Peyer's patch (tissue), 4 donors: ENCODE measurements around the gene USF2. TPM values are rescaled to one million over a fixed set of nuclear protein-coding genes. Genes with fewer than 3 reads are reported as not detected.

ENCODE experiments used
- DNase-seq, 3 donors: peaks; one replicate each; pipeline ENCODE4 v3.0.0-alpha.2; 2017 to 2019
- H3K27ac ChIP-seq, 4 donors: fragments of 200-600 bp; sonication (generic); one replicate each; pipeline ENCODE4 v1.5.1; 2016 to 2019
- H3K27me3 ChIP-seq, 2 donors: fragments of 200-600 bp; sonication (generic); one replicate each; pipeline ENCODE4 v1.5.1; 2019
- H3K36me3 ChIP-seq, 3 donors: fragments of 200-600 bp; sonication (generic); one replicate each; pipeline ENCODE4 v1.5.1; 2016 to 2019
- H3K4me1 ChIP-seq, 4 donors: fragments of 200-600 bp; sonication (generic); one replicate each; pipeline ENCODE4 v1.5.1; 2016 to 2019
- H3K4me3 ChIP-seq, 4 donors: fragments of 200-600 bp; sonication (generic); 1 replicate in 3 of 4; 2 replicates in 1 of 4; pipeline ENCODE4 v1.5.1; 2016 to 2019; ENCODE audit warnings: mild to moderate bottlenecking in 1 of 4
- H3K9me3 ChIP-seq, 4 donors: fragments of 200-600 bp; sonication (generic); one replicate each; pipeline ENCODE4 v1.5.1; 2016 to 2019; ENCODE audit warnings: mild to moderate bottlenecking in 1 of 4
- POLR2A ChIP-seq, 2 donors: fragments of 450-650 bp; IDR thresholded peaks; one replicate each; pipeline ENCODE4 v1.5.1; 2017; ENCODE audit warnings: antibody characterized with exemption in 2 of 2, mild to moderate bottlenecking in 2 of 2, moderate library complexity in 2 of 2
- total RNA-seq, 4 donors: library from RNA; depleted of rRNA; stranded (reverse); fragments of >200 nt; gene quantifications; one replicate each; pipeline ENCODE4 v1.1.0, GENCODE V29; 2016
- TF ChIP-seq, protein P1 (sequence below), 6 experiments: fragments of 450-650 bp in 4 of 6; fragments of 200-600 bp in 2 of 6; sonication (generic) in 1 of 6; IDR thresholded peaks; one replicate each; pipeline ENCODE4 v1.5.1; 2017 to 2019; ENCODE audit warnings: antibody characterized with exemption in 6 of 6, mild to moderate bottlenecking in 3 of 6, moderate library complexity in 1 of 6

The USF2 gene
- total RNA-seq, 4 donors from 2014 or later, result 112 to 201 (median 142) TPM

DNA sequence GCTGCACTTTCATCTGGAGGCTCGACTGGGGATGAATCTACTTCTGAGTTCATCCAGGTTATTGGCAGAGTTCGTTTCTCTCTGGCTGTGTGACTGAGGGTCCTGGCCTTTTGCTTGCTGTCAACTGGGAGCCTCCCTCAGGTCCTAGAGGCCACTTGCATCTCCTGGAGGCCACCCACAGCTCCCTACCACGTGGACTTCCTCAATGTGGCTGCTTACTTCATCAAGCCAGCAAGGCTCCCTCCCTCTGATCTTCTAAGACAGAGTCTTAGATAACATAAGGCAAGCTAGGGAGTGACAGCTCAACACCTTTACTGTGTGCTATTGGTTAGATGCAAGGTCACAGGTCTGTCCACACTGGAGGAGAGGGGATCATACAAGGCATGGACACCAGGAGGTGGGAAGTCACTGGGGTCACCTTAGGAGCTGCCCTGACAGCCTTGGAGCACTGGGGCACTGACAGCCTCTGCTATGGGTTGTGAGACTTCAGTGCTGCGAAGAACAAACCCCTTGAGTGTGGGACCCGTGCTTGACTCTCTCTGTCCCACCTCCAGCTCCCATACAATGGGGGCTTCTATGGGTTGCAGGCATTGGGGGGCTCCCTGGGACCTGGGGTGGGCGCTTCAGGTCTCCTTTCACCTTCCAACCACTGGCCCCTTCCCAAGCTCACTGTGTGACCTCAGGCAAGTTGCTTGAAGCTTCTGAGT, 45.5 kb upstream of the USF2 start:
- Histone ChIP-seq H3K36me3 (no peaks in the 10 kb centered on the region), H3K4me1 (no peaks in the 10 kb centered on the region), H3K9me3 (no peaks in the 10 kb centered on the region), H3K27ac (no peak overlapping the region), H3K27me3 (no peaks in the 10 kb centered on the region), H3K4me3 (no peak overlapping the region)
- TF ChIP-seq, protein P1, sequence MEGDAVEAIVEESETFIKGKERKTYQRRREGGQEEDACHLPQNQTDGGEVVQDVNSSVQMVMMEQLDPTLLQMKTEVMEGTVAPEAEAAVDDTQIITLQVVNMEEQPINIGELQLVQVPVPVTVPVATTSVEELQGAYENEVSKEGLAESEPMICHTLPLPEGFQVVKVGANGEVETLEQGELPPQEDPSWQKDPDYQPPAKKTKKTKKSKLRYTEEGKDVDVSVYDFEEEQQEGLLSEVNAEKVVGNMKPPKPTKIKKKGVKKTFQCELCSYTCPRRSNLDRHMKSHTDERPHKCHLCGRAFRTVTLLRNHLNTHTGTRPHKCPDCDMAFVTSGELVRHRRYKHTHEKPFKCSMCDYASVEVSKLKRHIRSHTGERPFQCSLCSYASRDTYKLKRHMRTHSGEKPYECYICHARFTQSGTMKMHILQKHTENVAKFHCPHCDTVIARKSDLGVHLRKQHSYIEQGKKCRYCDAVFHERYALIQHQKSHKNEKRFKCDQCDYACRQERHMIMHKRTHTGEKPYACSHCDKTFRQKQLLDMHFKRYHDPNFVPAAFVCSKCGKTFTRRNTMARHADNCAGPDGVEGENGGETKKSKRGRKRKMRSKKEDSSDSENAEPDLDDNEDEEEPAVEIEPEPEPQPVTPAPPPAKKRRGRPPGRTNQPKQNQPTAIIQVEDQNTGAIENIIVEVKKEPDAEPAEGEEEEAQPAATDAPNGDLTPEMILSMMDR (IDR thresholded peaks at IDR 0.05), result no peak
- no peak for TF ChIP-seq POLR2A (IDR thresholded peaks at IDR 0.05)
- DNase-seq, result peak in 1 of 3 donors; percentile 22

GRCh38 chr19:35223862-35224505, 44.8 kb upstream of the USF2 start:
- no peaks in the 10 kb centered on the region for H3K4me1 ChIP-seq
- TF ChIP-seq POLR2A (IDR thresholded peaks at IDR 0.05), result no peak
- TF ChIP-seq, protein P1 (IDR thresholded peaks at IDR 0.05), result no peak
- peak in 1 of 3 donors; percentile 35 for DNase-seq
- H3K27me3 ChIP-seq, result no peaks in the 10 kb centered on the region
- no peaks in the 10 kb centered on the region for H3K9me3 ChIP-seq
- H3K27ac ChIP-seq, result no peak overlapping the region
- no peak overlapping the region for H3K4me3 ChIP-seq
- no peaks in the 10 kb centered on the region for H3K36me3 ChIP-seq

- H3K9me3 ChIP-seq, result no peaks in the 10 kb centered on the region
- no peaks in the 10 kb centered on the region for H3K36me3 ChIP-seq
- no peaks in the 10 kb centered on the region for H3K27me3 ChIP-seq
- H3K4me3 ChIP-seq, result no peak overlapping the region
- H3K4me1 ChIP-seq, result no peaks in the 10 kb centered on the region
- TF ChIP-seq, protein P1 (IDR thresholded peaks at IDR 0.05), result no peak
- no peak for TF ChIP-seq POLR2A (IDR thresholded peaks at IDR 0.05)
- DNase-seq, result peak in 2 of 3 donors; percentile 53 to 56
- no peak overlapping the region for H3K27ac ChIP-seq
These were observed 43.8 kb upstream of the USF2 start for GRCh38 chr19:35224681-35225571.

GRCh38 chr19:35225951-35226350, 42.8 kb upstream of the USF2 start:
- Histone ChIP-seq H3K4me3 (no peak overlapping the region), H3K36me3 (no peaks in the 10 kb centered on the region), H3K9me3 (no peaks in the 10 kb centered on the region), H3K4me1 (no peaks in the 10 kb centered on the region), H3K27me3 (no peaks in the 10 kb centered on the region), H3K27ac (no peak overlapping the region)
- peak in 1 of 3 donors; percentile 19 for DNase-seq
- TF ChIP-seq, protein P1 (IDR thresholded peaks at IDR 0.05), result no peak
- no peak for TF ChIP-seq POLR2A (IDR thresholded peaks at IDR 0.05)

GRCh38 chr19:35226748-35227147, 42.0 kb upstream of the USF2 start:
- H3K36me3 ChIP-seq, result no peaks in the 10 kb centered on the region
- no peak overlapping the region for H3K27ac ChIP-seq
- no peaks in the 10 kb centered on the region for H3K9me3 ChIP-seq
- no peaks in the 10 kb centered on the region for H3K4me1 ChIP-seq
- DNase-seq, result peak in 1 of 3 donors; percentile 14
- TF ChIP-seq, protein P1 (IDR thresholded peaks at IDR 0.05), result no peak
- TF ChIP-seq POLR2A (IDR thresholded peaks at IDR 0.05), result no peak
- no peaks in the 10 kb centered on the region for H3K27me3 ChIP-seq
- H3K4me3 ChIP-seq, result no peak overlapping the region
